ENCODE measurements around the gene LYSMD1. TPM values are rescaled to one million over a fixed set of nuclear protein-coding genes. Genes with fewer than 3 reads are reported as not detected.
"Not testable (repeated sequence)": the region's sequence is repeated elsewhere in the genome, so short reads cannot be mapped to it uniquely, and the experiment has no call there.

LYSMD1 gene, protein sequence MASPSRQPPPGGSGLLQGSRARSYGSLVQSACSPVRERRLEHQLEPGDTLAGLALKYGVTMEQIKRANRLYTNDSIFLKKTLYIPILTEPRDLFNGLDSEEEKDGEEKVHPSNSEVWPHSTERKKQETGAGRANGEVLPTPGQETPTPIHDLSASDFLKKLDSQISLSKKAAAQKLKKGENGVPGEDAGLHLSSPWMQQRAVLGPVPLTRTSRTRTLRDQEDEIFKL
- 10 to 100 TPM; 15.7 to 18.6 (median 15.8) TPM for polyA plus RNA-seq (ENCODE audit: insufficient read depth in 1 of 5, insufficient read length in 5 of 5, low replicate concordance in 1 of 5)
- long read RNA-seq, donor 1, transcript LYSMD1-201 (3 exons, 2,479 nt), result major isoform, 5 of 70 reads
- long read RNA-seq, donor 1, partial matches to known transcripts, result 35 of 70 reads
- long read RNA-seq, donor 1, other reads (novel, unspliced or antisense), result 29 of 70 reads
- long read RNA-seq, donor 2, partial matches to known transcripts, result 0 of 1 reads
- long read RNA-seq, donor 2, other reads (novel, unspliced or antisense), result 0 of 1 reads
- long read RNA-seq, donor 3, partial matches to known transcripts, result 0 of 2 reads
- long read RNA-seq, donor 3, other reads (novel, unspliced or antisense), result 0 of 2 reads
- long read RNA-seq, donor 4, partial matches to known transcripts, result 0 of 2 reads
- long read RNA-seq, donor 4, other reads (novel, unspliced or antisense), result 0 of 2 reads
- long read RNA-seq, donor 5, result 0 reads
- long read RNA-seq, donor 6, partial matches to known transcripts, result 19 of 44 reads
- long read RNA-seq, donor 6, other reads (novel, unspliced or antisense), result 20 of 44 reads
- long read RNA-seq, donor 7, transcript LYSMD1-201 (3 exons, 2,479 nt), result major isoform, 5 of 50 reads
- long read RNA-seq, donor 7, partial matches to known transcripts, result 30 of 50 reads
- long read RNA-seq, donor 7, other reads (novel, unspliced or antisense), result 15 of 50 reads
- long read RNA-seq, donor 8, partial matches to known transcripts, result 0 of 2 reads
- long read RNA-seq, donor 8, other reads (novel, unspliced or antisense), result 0 of 2 reads

- DNase-seq, result peak; percentile 97
These were observed at the start of gene LYSMD1, which contains the start of gene SCNM1 for GRCh38 chr1:151165738-151166504. TSS of gene LYSMD1 (minus strand) at chr1:151165902. CDS start at chr1:151165258, 644 bp downstream. TSS of gene SCNM1 (plus strand) at chr1:151166144. CDS start at chr1:151166153, 9 bp downstream.

GRCh38 chr1:151213560-151213959 is 47.9 kb upstream of the LYSMD1 start:
- no peak for DNase-seq

DNA sequence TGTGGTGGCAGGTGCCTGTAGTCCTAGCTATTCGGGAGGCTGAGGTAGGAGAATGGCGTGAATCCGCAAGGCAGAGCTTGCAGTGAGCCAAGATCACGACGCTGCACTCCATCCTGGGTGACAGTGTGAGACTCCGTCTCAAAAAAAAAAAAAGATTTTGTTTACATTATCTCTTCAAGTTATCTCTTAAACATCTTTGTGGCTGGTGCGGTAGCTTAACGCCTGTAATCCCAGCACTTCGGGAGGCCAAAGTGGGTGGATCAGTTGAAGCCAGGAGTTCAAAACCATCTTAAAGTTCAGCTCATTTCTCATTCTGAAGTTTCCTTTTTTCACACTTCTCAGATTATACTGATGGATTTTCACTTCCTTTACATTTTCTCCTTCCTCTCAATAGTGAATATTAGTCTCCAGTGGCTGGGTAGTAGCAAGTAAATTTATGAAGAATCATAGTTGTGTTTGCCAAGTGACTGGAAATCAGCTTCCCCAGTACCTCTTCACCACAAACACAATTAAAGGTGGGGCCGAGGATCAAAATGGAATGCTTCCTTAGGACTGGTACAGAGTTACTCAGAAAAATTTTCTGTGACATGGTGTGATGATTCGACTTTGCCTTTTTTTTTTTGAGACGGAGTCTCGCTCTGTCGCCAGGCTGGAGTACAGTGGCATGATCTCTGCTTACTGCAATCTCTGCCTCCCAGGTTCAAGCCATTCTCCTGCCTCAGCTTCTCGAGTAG is 46.4 kb upstream of the LYSMD1 start:
- no peak for DNase-seq

DNA sequence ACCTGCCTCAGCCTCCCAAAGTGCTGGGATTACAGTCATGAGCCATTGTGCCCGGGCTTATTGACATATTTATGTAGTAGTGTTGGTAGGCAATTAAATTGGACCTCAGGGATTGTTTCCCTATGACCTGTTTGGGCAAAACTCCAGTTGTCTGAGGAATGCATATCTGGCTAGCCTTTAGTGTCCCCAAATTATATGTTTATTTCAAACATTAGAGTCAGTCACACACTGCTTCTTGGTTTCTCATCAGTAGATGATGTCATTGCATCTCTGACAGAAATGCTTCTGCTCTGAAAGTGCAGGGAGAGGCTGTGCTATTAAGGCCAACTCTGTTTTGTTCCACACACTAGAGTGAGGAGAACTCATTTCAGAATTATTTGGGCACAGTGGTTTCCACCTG is 45.1 kb upstream of the LYSMD1 start:
- DNase-seq, result no peak

- DNase-seq, result not testable (repeated sequence)
These were observed 39.8 kb upstream of the LYSMD1 start for GRCh38 chr1:151205381-151205965.

DNA sequence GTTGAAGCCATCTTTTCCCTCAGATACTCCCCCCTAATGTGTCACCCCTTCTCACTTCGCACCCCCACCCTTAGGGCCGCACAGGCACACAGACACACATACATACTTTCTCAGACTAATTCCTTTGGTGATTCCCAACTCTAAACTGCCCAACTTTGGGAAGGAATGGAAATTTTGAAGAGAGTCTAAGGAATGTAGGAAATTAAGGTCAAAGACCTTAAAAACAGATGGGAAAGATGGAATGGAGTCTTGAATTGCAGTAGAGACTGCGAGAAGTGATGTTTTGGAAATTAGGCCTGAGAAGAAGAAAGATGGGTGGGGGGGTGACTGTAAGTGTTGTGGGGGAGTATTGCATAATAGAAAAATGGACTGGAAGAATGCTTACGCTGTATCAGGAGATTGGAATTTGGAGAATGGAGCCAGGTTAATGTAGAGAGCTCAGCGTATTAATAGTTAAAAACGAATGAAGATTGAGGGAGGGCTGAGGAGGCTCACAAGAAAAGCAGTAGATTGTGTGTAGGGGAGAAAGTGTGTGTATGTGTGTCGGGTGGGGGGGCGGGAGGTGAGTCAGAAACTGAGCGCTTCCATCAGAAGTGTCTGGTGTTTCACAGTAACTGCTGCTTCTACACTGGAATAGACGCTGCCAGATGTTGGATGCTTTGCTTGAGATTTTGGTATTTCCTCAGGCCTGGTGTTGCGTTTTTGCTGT is 34.3 kb upstream of the LYSMD1 start:
- no peak for DNase-seq

- peak; percentile 96 to 97 for DNase-seq
These were observed 32.8 kb upstream of the LYSMD1 start, which contains the start of gene PIP5K1A for GRCh38 chr1:151198254-151199127. TSS of gene PIP5K1A (plus strand) at chr1:151198552. CDS start at chr1:151198997, 445 bp downstream.

DNA sequence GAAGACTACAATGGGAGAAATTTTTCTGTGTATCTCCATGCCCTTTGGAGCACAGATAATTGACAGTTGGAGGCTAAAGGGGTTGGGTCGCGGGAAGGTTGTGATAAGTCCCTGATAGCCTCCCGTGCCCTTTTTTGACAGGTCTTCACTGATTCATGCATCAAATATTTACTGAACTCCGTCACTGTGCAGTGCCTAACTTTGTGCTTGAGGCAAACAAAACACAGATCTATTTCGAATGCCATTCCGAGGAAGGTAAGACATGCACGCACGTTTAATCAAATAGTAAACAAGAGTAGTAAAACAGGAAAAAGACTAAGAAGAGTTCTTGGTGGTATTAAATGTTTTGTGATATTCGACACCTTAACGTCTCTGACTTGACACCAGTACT is 32.2 kb upstream of the LYSMD1 start:
- no peak for DNase-seq

DNA sequence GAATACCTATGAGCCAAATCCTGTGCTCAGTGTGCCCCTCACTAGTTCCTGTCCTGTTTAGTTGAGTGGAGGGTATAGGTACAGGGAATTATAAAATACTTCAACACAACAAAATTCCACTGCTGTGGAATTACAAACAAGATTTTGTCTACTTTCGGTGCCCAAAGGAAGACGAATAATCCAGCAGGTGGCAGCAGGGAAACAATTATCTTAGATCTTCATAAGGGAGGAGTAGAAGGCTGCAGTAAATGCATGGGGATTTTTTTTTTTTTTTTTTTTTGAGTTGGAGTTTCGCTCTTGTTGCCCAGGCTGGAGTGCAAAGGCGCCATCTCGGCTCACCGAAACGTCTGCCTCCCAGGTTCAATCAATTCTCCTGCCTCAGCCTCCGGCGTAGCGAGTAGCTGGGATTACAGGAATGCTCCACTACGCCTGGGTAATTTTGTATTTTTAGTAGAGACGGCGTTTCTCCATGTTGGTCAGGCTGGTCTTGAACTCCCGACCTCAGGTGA is 30.6 kb upstream of the LYSMD1 start:
- DNase-seq, result peak in 1 of 2 donors; percentile 60

DNA sequence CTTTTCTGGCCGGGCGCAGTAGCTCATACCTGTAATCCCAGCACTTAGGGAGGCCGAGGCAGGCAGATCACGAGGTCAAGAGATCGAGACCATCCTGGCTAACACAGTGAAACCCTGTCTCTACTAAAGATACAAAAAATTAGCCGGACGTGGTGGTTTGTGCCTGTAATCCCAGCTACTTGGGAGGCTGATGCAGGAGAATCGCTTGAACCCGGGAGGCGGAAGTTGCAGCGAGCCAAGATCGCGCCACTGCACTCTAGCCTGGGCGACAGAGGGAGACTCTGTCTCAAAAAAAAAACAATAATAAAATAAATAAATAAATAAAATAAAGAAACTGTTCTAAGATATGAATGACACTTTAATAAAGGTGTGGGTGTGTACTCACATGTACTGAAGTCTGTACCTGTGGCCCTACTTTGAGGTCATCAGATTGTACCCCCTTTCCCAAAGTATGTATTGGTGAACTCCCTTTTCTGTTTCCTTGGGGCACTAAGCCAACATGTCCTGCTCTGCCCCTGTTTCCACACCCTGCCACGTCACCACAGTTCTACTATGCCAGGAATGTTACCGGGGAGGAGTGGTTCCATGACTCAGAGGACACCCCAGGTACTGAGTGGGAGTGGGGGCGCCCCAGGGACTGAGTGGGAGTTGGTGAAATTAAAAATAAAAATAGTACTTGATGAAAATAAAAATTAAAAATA is 29.3 kb upstream of the LYSMD1 start:
- not testable (repeated sequence) for DNase-seq

DNA sequence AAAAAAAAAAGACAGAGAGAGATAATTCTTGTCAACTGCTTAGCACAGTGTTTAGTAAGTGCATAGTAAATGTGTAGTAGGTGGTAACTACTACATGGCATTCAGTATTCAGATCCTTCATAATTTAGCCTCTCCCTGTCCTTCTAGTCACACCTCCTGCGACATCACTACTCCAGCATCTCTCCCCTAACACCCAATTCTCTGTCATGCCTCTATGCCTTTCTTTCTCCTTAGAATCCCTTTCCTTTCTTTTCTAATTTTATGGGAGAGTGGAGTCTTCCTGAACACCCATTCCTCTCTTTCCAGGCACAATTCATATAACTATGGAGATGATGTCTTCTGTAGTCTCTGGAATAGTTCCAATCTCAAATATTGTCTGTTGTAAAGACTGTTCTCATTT is 28.2 kb upstream of the LYSMD1 start:
- no peak for DNase-seq

DNA sequence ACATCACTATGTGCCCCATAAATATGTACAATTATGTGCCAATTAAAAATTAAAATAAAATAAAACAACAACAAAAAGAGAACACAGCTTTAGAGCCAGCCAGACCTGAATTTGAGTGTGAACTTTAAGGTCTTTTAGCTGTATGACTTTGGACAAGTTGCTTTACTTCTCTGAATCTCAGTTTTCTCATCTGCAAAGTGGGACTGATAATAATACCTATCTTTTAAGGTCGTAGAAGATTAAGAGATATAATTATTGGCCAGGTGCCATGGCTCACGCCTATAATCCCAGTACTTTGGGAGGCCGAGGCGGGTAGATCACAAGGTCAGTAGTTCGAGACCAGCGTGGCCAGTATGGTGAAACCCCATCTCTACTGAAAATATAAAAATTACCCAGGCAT is 27.6 kb upstream of the LYSMD1 start:
- DNase-seq, result no peak

DNA sequence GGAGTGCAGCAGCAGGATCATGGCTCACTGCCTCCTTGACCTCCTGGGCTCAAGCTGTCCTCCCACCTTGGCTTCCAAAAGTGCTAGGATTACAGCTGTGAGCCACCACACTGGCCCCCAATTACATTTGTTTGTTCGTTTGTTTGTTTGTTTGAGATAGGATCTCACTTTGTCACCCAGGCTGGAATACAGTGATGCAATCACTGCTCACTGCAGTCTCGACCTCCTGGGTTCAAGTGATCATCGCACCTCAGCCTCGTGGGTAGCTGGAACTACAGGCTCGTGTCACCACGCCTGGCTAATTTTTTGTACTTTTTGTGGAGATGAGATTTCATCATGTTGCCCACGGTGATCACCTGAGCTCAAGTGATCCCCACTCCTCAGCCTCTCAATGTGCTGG is 26.3 kb upstream of the LYSMD1 start:
- no peak for DNase-seq

DNA sequence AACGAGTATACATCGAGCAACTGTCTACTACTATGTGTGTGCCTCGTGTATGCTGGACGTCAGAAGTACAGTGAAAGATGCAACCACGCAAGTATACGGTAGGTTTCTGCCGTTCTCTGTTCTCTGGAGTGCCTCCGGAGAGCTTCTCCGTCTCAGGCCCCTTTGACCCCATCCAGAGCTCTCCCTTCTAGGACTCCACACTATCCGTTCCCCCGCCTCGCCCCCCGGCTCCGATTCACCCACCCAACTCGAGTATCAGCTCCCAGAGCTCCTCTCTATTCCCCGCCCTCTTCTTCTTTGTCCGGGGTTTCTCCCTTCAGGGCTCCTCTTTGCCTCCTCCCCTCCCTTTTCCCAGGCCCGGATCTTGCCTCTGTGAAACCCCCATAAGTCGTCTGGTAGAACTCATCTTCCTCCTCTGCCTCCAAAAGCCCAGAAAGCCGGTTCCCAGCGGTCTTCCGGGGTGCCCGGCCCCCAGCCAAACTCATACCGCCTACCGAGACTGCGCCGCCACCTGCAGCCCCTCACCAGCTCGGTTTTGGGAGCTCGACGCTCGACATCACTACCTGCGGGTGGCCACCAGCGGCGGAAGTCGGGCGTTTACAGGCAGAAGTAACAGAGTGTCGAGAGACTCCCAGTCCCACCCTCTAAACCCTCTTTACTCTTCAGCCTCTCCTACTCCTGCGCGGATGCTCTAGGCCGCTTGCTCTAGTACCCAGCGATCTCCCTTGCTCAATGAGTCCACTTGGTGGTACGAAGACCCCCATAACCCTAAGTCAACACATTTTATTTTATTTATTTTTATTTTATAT is 24.1 kb upstream of the LYSMD1 start, which contains the start of gene VPS72:
VPS72 (minus strand) TSS at position 561 of the 809 bp plus-strand sequence; CDS start at position 485, 76 bp downstream.
- peak; percentile 82 to 85 for DNase-seq

DNA sequence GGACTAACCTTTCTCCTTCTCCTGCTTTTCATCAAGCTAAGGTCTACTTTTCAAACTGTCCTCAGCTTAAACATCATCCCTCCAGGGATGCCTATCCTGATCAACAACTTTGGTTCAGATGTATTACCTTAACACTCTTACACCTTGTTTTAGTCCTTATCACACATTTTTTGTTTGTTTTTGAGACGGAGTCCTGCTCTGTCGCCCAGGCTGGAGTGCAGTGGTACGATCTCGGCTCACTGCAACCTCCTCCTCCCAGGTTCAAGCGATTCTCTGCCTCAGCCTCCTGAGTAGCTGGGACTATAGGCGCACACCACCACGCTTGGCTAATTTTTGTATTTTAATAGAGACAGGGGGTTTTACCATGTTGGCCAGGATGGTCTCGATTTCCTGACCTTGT is 23.0 kb upstream of the LYSMD1 start:
- not testable (repeated sequence) for DNase-seq

DNA sequence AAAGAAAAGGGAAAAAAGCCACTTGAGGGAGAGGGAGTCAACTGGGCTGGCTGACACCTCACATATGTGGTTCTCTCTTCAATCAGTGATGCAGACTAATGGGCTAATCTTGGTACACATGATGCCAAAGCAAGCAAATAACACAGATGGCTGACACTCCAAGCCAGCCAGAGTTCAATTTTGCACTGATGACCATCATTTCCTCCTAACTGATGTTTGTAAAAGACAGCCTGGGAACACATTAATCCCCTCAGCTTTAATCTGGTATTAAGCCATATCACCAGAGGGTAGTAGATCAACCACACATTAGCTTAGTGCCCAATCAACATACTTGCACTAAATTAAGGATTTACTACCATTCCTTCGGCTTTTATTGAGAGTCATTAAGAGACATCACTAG is 21.5 kb upstream of the LYSMD1 start:
- no peak for DNase-seq

- DNase-seq, result no peak
These were observed 18.5 kb upstream of the LYSMD1 start for GRCh38 chr1:151184211-151184610.
